ENCODE measurements around the gene SPIB. TPM values are rescaled to one million over a fixed set of nuclear protein-coding genes. Genes with fewer than 3 reads are reported as not detected.

SPIB gene
- total RNA-seq, 1 donor from 2014 or later = 0.11 TPM

DNA sequence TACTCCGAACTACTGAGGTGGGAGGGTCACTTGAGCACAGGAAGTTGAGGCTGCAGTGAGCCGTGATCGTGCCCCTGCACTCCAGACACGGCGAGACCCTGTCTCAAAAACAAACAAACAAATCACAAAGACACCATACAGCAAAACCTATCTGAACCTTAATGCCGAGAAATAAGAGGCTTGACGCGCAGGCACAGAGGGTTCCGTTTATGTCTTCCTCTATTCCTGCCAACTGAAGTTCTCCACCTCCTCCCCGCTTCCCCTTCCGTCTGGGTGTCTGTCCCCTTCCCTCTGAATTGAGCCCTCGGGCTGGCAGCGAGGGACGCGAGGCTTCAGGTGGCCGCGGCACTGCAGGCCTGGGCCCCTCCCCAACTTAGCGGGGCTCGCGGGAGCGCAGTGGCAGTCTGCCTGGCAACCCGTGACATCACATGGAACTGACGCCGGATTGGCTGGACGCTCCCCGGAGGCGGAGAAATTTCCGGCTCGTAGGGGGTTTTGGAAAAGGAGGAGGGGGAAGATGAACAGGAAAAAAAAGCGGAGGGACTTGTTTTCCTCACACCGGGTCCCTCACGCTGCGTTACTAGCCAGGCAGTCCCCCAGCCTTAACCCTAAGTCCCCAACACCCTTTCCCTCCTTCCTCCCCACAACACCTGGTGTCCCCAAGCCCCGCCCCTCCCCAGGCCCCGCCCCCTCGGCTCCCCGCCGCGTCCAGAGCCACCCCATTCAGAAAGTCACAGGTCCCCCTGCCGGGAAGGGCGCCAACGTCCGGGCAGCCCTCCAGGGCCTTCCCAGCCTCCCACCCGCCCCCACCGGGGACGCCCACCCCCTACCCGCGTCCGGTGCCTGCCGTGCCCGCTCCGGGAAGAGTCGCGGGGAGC is 12.8 kb downstream of the SPIB start:
- Mint-ChIP-seq H3K27me3 (ENCODE audit: low read depth) (peaks cover 48% of the 10 kb centered on the region), H3K4me3 (peak overlapping the region; percentile 88), H3K27ac (peak overlapping the region; percentile 90), H3K36me3 (no peaks in the 10 kb centered on the region), H3K9me3 (no peaks in the 10 kb centered on the region), H3K4me1 (peaks cover 20% of the 10 kb centered on the region)
- TF ChIP-seq, protein P1, sequence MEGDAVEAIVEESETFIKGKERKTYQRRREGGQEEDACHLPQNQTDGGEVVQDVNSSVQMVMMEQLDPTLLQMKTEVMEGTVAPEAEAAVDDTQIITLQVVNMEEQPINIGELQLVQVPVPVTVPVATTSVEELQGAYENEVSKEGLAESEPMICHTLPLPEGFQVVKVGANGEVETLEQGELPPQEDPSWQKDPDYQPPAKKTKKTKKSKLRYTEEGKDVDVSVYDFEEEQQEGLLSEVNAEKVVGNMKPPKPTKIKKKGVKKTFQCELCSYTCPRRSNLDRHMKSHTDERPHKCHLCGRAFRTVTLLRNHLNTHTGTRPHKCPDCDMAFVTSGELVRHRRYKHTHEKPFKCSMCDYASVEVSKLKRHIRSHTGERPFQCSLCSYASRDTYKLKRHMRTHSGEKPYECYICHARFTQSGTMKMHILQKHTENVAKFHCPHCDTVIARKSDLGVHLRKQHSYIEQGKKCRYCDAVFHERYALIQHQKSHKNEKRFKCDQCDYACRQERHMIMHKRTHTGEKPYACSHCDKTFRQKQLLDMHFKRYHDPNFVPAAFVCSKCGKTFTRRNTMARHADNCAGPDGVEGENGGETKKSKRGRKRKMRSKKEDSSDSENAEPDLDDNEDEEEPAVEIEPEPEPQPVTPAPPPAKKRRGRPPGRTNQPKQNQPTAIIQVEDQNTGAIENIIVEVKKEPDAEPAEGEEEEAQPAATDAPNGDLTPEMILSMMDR (IDR thresholded peaks at IDR 0.05; ENCODE audit: unreplicated experiment) = no peak
- DNase-seq (ENCODE audit: low spot score in 2 of 2, unreplicated experiment in 2 of 2) = peak; percentile 84 to 99

DNA sequence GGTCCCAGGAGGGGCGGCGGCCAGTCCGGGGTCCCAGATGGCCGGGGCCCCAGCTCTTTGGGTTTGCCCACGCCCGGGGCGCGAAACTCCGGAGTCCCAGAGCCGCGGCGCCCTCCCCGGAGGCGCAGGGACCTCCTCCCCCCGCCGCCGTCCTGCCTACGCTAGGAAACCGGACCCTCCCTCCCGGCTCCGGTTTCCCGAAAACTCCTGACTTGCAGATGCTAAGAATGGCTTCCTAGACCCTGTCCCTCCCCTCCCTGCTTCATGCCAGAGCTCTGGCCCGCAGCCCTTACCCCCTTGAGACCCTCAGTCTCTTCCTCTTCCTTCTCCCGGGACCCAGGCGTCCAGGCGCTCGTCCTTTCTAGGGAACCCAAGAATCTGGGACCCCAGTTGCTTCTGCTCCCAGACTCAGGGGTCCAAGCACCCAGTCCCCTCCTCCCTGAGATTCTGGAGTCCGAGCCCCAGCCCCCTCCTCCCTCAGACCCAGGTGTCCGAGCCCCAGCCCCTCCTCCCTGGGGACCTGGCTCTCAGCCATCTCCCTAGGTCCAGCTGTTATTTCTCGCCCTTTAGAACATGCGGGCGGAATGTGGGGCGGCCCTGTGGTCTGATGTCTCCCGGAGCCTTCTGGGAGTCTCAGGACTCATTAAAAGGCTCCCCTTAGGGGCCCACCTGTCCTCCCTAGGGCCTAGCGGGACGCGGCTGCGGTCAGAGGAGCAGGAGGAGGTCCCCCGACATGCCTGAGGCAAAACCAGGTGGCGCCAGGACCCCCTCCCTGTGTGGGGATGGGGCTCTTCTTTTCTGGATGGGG is 13.7 kb downstream of the SPIB start, which contains the start of gene MYBPC2:
Gene MYBPC2 (plus strand): TSS at position 672 of the 808 bp plus-strand sequence. CDS start 62 bp downstream, at position 734.
- no peaks in the 10 kb centered on the region for H3K9me3 Mint-ChIP-seq
- H3K27me3 Mint-ChIP-seq (ENCODE audit: low read depth) = peaks cover 55% of the 10 kb centered on the region
- peaks cover 20% of the 10 kb centered on the region for H3K4me1 Mint-ChIP-seq
- H3K4me3 Mint-ChIP-seq = peak within 1 kb of the TSS; percentile 88
- peak in 1 of 2 experiments; percentile 56 for DNase-seq (ENCODE audit: low spot score in 2 of 2, unreplicated experiment in 2 of 2)
- H3K36me3 Mint-ChIP-seq = no peaks in the 10 kb centered on the region
- H3K27ac Mint-ChIP-seq = peak within 1 kb of the TSS; percentile 90
- TF ChIP-seq, protein P1 (IDR thresholded peaks at IDR 0.05; ENCODE audit: unreplicated experiment) = no peak

DNA sequence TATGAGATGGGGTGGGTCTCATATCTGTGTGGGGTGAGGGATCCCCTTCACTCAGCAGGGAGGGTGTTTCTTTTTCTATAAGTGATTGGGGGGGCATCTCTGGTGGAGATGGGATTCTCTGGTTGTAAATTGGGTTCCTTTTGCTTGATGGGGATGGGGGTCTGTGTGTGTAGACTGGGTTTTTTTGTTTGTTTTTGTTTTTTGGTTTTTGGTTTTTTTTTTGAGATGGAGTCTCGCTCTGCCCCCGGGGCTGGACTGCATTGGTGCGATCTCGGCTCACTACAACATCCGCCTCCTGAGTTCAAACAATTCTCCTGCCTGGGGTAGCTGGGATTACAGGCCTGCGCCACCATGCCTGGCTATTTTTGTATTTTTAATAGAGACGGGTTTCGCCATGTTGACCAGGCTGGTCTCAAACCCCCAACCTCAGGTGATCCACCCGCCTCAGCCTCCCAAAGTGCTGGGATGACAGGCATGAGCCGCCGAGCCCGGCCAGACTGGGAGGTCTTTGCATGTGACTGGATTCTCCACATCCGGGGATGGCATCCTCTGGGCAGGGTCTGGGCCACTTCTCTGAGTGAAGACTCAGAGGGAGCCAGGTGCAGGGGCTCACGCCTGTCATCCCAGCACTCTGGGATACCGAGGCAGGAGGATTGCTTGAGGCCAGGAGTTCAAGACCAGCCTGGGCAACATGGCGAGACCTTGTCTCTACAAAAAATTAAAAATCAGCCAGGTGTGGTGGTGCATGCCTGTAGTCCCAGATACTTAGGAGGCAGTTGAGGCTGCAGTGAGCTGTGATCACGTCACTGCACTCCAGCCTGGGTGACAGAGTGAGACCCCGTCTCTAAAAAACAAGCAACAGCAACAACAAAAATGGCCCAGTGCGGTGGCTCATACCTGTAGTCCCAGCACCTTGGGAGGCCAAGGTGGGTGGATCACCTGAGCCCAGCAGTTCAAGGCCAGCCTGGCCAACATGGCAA is 14.8 kb downstream of the SPIB start:
- no peak for DNase-seq (ENCODE audit: low spot score in 2 of 2, unreplicated experiment in 2 of 2)
- H3K4me3 Mint-ChIP-seq = peak overlapping the region; percentile 71
- peak overlapping the region; percentile 64 for H3K27ac Mint-ChIP-seq
- H3K9me3 Mint-ChIP-seq = no peaks in the 10 kb centered on the region
- peaks cover 65% of the 10 kb centered on the region for H3K27me3 Mint-ChIP-seq (ENCODE audit: low read depth)
- peaks cover 20% of the 10 kb centered on the region for H3K4me1 Mint-ChIP-seq
- H3K36me3 Mint-ChIP-seq = no peaks in the 10 kb centered on the region
- TF ChIP-seq, protein P1 (IDR thresholded peaks at IDR 0.05; ENCODE audit: unreplicated experiment) = no peak

- Mint-ChIP-seq H3K27ac (no peak overlapping the region), H3K27me3 (ENCODE audit: low read depth) (peaks cover 63% of the 10 kb centered on the region), H3K36me3 (no peaks in the 10 kb centered on the region), H3K4me3 (no peak overlapping the region), H3K9me3 (no peaks in the 10 kb centered on the region), H3K4me1 (peaks cover 20% of the 10 kb centered on the region)
- TF ChIP-seq, protein P1 (IDR thresholded peaks at IDR 0.05; ENCODE audit: unreplicated experiment) = no peak
- no peak for DNase-seq (ENCODE audit: low spot score in 2 of 2, unreplicated experiment in 2 of 2)
Measured at GRCh38 chr19:50434525-50434924, 15.8 kb downstream of the SPIB start.

GRCh38 chr19:50435221-50435620 is 16.5 kb downstream of the SPIB start:
- peaks cover 20% of the 10 kb centered on the region for H3K4me1 Mint-ChIP-seq
- H3K9me3 Mint-ChIP-seq = no peaks in the 10 kb centered on the region
- H3K27me3 Mint-ChIP-seq (ENCODE audit: low read depth) = peaks cover 61% of the 10 kb centered on the region
- H3K4me3 Mint-ChIP-seq = no peak overlapping the region
- no peak overlapping the region for H3K27ac Mint-ChIP-seq
- TF ChIP-seq, protein P1 (IDR thresholded peaks at IDR 0.05; ENCODE audit: unreplicated experiment) = no peak
- no peaks in the 10 kb centered on the region for H3K36me3 Mint-ChIP-seq
- no peak for DNase-seq (ENCODE audit: low spot score in 2 of 2, unreplicated experiment in 2 of 2)

All from mesothelial cell of epicardium (in vitro differentiated cells).